Measurements from ENCODE around the gene OTUD3. TPM values are rescaled to one million over a fixed set of nuclear protein-coding genes. Genes with fewer than 3 reads are reported as not detected.

The OTUD3 gene
- polyA plus RNA-seq, 1 of the 3 experiments (the other 2 are of a cell fraction), result 2.6 TPM

GRCh38 chr1:19946331-19946751 is 64.1 kb downstream of the OTUD3 start:
- Histone ChIP-seq H3K9me2 (no peaks in the 10 kb centered on the region), H3K27me3 (ENCODE audit: insufficient read depth) (no peaks in the 10 kb centered on the region), H2AFZ (ENCODE audit: low read depth) (no peak overlapping the region), H4K20me1 (ENCODE audit: insufficient read depth) (no peaks in the 10 kb centered on the region), H3K27ac (ENCODE audit: low read depth in 2 of 2, low read length in 1 of 2) (no peak overlapping the region), H3F3A (replicated peaks; ENCODE audit: insufficient read depth) (no peaks in the 10 kb centered on the region), H3K9me3 (no peaks in the 10 kb centered on the region), H3K4me2 (no peak overlapping the region), H3K4me1 (ENCODE audit: control insufficient read depth in 1 of 2, insufficient read depth in 2 of 2, low read depth in 1 of 2, low read length in 1 of 2) (no peaks in the 10 kb centered on the region), H3K9ac (no peak overlapping the region), H3K4me3 (ENCODE audit: low read depth in 2 of 2, low read length in 1 of 2) (no peak overlapping the region), H3K36me3 (replicated peaks in 1 of 2; ENCODE audit: control insufficient read depth in 1 of 2, insufficient read depth in 2 of 2, low read length in 1 of 2) (no peaks in the 10 kb centered on the region), H3K79me2 (ENCODE audit: insufficient read depth) (no peaks in the 10 kb centered on the region)
- TF ChIP-seq EP300 (IDR thresholded peaks at IDR 0.05; ENCODE audit: borderline replicate concordance in 1 of 2, low read depth in 1 of 2, low read length in 1 of 2) (no peak), RAD21 (IDR thresholded peaks at IDR 0.05; ENCODE audit: low read length) (no peak), TAF1 (IDR thresholded peaks at IDR 0.05; ENCODE audit: borderline replicate concordance, low read depth, low read length) (no peak), RCOR1 (IDR thresholded peaks at IDR 0.05; ENCODE audit: low read length) (no peak), GATA2 (CRISPR knock-in tag; IDR thresholded peaks at IDR 0.05) (no peak), RFX5 (IDR thresholded peaks at IDR 0.05; ENCODE audit: low read length) (no peak), USF2 (IDR thresholded peaks at IDR 0.05; ENCODE audit: borderline replicate concordance, low read depth, low read length) (no peak)
- ChIA-PET POLR2A (no interaction called here), CTCF (interaction anchor here (1.1 kb wide), 1 partner anchor 28 kb away, joined by 8 read pairs; no protein-coding TSS in a partner anchor)
- WGBS (ENCODE audit: low lambda C conversion rate), result 10% methylated on average over 6 of the region's 6 CpGs
- no peak for DNase-seq

- no peak overlapping the region for H3K27ac ChIP-seq (ENCODE audit: low read depth in 2 of 2, low read length in 1 of 2)
- no peaks in the 10 kb centered on the region for H3K9me3 ChIP-seq
- H3K79me2 ChIP-seq (ENCODE audit: insufficient read depth), result no peaks in the 10 kb centered on the region
- ChIA-PET POLR2A (no interaction called here), CTCF (interaction anchor here (1.1 kb wide), 1 partner anchor 28 kb away, joined by 8 read pairs; no protein-coding TSS in a partner anchor)
- no peaks in the 10 kb centered on the region for H3F3A ChIP-seq (replicated peaks; ENCODE audit: insufficient read depth)
- no peaks in the 10 kb centered on the region for H3K4me1 ChIP-seq (ENCODE audit: control insufficient read depth in 1 of 2, insufficient read depth in 2 of 2, low read depth in 1 of 2, low read length in 1 of 2)
- no peaks in the 10 kb centered on the region for H3K36me3 ChIP-seq (replicated peaks in 1 of 2; ENCODE audit: control insufficient read depth in 1 of 2, insufficient read depth in 2 of 2, low read length in 1 of 2)
- H3K4me2 ChIP-seq, result no peak overlapping the region
- no peaks in the 10 kb centered on the region for H4K20me1 ChIP-seq (ENCODE audit: insufficient read depth)
- no peak for DNase-seq
- no peak overlapping the region for H2AFZ ChIP-seq (ENCODE audit: low read depth)
- H3K4me3 ChIP-seq (ENCODE audit: low read depth in 2 of 2, low read length in 1 of 2), result no peak overlapping the region
- H3K9ac ChIP-seq, result no peak overlapping the region
- no peaks in the 10 kb centered on the region for H3K27me3 ChIP-seq (ENCODE audit: insufficient read depth)
- no peaks in the 10 kb centered on the region for H3K9me2 ChIP-seq
- 27% methylated on average over 3 of the region's 3 CpGs for WGBS (ENCODE audit: low lambda C conversion rate)
- no peak for TF ChIP-seq ELF1 (IDR thresholded peaks at IDR 0.05)
- no peak for TF ChIP-seq EZH2phosphoT487 (IDR thresholded peaks at IDR 0.05; ENCODE audit: borderline replicate concordance, low read depth)
- TF ChIP-seq RFX5 (IDR thresholded peaks at IDR 0.05; ENCODE audit: low read length), result no peak
- TF ChIP-seq IRF3 (IDR thresholded peaks at IDR 0.05; ENCODE audit: low read depth, low read length), result no peak
- no peak for TF ChIP-seq REST (IDR thresholded peaks at IDR 0.05; ENCODE audit: low read depth, low read length)
- no peak for TF ChIP-seq EP300 (IDR thresholded peaks at IDR 0.05; ENCODE audit: borderline replicate concordance in 1 of 2, low read depth in 1 of 2, low read length in 1 of 2)
- no peak for TF ChIP-seq RCOR1 (IDR thresholded peaks at IDR 0.05; ENCODE audit: low read length)
- TF ChIP-seq TEAD4 (IDR thresholded peaks at IDR 0.05; ENCODE audit: borderline replicate concordance, insufficient read depth), result no peak
- no peak for TF ChIP-seq RXRA (IDR thresholded peaks at IDR 0.05; ENCODE audit: borderline replicate concordance, low read depth)
- no peak for TF ChIP-seq TCF12 (IDR thresholded peaks at IDR 0.05)
- TF ChIP-seq POLR2AphosphoS5 (IDR thresholded peaks at IDR 0.05; ENCODE audit: low read depth, low read length), result no peak
- TF ChIP-seq SMC3 (IDR thresholded peaks at IDR 0.05; ENCODE audit: low read depth, low read length), result no peak
- no peak for TF ChIP-seq TAF1 (IDR thresholded peaks at IDR 0.05; ENCODE audit: borderline replicate concordance, low read depth, low read length)
- no peak for TF ChIP-seq NFIC (IDR thresholded peaks at IDR 0.05; ENCODE audit: borderline replicate concordance)
- TF ChIP-seq NRF1 (IDR thresholded peaks at IDR 0.05; ENCODE audit: low read depth, low read length), result no peak
- no peak for TF ChIP-seq GABPA (IDR thresholded peaks at IDR 0.05; ENCODE audit: low read depth)
- no peak for TF ChIP-seq JUND (IDR thresholded peaks at IDR 0.05)
- TF ChIP-seq CTCF (IDR thresholded peaks at IDR 0.05), result no peak
These were observed 64.8 kb downstream of the OTUD3 start for GRCh38 chr1:19946971-19947370.

All from SK-N-SH (cell line).